ENCODE measurements around the gene CREBRF.

- TF ChIP-seq NFRKB (IDR thresholded peaks at IDR 0.05): no peak
- no peak for TF ChIP-seq SUZ12 (IDR thresholded peaks at IDR 0.05)
- no peak for TF ChIP-seq FOXA1 (IDR thresholded peaks at IDR 0.05)
- no peak for TF ChIP-seq TARDBP (IDR thresholded peaks at IDR 0.05)
- no peak for TF ChIP-seq FOXM1 (IDR thresholded peaks at IDR 0.05; ENCODE audit: borderline replicate concordance)
- TF ChIP-seq SP1 (IDR thresholded peaks at IDR 0.05): no peak
- TF ChIP-seq PKNOX1 (IDR thresholded peaks at IDR 0.05): no peak
- no peak for TF ChIP-seq BHLHE40 (IDR thresholded peaks at IDR 0.05; ENCODE audit: borderline replicate concordance)
- no peak for TF ChIP-seq FOXK2 (IDR thresholded peaks at IDR 0.05)
- TF ChIP-seq CTBP1 (IDR thresholded peaks at IDR 0.05; ENCODE audit: borderline replicate concordance): no peak
These were observed 17.0 kb upstream of the CREBRF start for GRCh38 chr5:173039188-173039587.

Measured in HEK293T (cell line).